Nephron (organoid): ENCODE data around the gene HAGHL.

Source experiments
- H3K27ac Mint-ChIP-seq, 3 experiments: 2 replicates each; pipeline ENCODE4 v1.8.0; 2020; ENCODE audit warnings: mixed read lengths in 3 of 3, mild to moderate bottlenecking in 2 of 3, moderate library complexity in 1 of 3
- H3K27me3 Mint-ChIP-seq: 2 replicates; pipeline ENCODE4 v1.8.0; 2021; ENCODE audit warnings: low read depth, mild to moderate bottlenecking, moderate library complexity, mixed read lengths
- H3K36me3 Mint-ChIP-seq: 2 replicates; pipeline ENCODE4 v1.8.0; 2020; ENCODE audit warnings: low read depth, mixed read lengths
- H3K4me1 Mint-ChIP-seq: 2 replicates; pipeline ENCODE4 v1.8.0; 2020; ENCODE audit warnings: mixed read lengths
- H3K4me3 Mint-ChIP-seq, 3 experiments: 2 replicates each; pipeline ENCODE4 v1.8.0; 2020; ENCODE audit warnings: mild to moderate bottlenecking in 3 of 3, mixed read lengths in 3 of 3, moderate library complexity in 2 of 3
- H3K9me3 Mint-ChIP-seq: 2 replicates; pipeline ENCODE4 v1.8.0; 2020; ENCODE audit warnings: mixed read lengths
- CTCF ChIP-seq, 3 experiments: fragments of 200-600 bp; sonication (generic); IDR thresholded peaks; one replicate each; pipeline ENCODE4 v1.5.0; 2021; ENCODE audit warnings: antibody characterized with exemption in 3 of 3; ENCODE audit not compliant: unreplicated experiment in 3 of 3

HAGHL gene

GRCh38 chr16:764848-765487 lies 38.1 kb downstream of the HAGHL start:
- H3K27ac Mint-ChIP-seq: no peak overlapping the region
- no peak for TF ChIP-seq CTCF (IDR thresholded peaks at IDR 0.05; ENCODE audit: unreplicated experiment in 3 of 3)
- no peaks in the 10 kb centered on the region for H3K36me3 Mint-ChIP-seq
- no peaks in the 10 kb centered on the region for H3K4me1 Mint-ChIP-seq
- no peak overlapping the region for H3K4me3 Mint-ChIP-seq
- no peaks in the 10 kb centered on the region for H3K27me3 Mint-ChIP-seq
- H3K9me3 Mint-ChIP-seq: no peaks in the 10 kb centered on the region

DNA sequence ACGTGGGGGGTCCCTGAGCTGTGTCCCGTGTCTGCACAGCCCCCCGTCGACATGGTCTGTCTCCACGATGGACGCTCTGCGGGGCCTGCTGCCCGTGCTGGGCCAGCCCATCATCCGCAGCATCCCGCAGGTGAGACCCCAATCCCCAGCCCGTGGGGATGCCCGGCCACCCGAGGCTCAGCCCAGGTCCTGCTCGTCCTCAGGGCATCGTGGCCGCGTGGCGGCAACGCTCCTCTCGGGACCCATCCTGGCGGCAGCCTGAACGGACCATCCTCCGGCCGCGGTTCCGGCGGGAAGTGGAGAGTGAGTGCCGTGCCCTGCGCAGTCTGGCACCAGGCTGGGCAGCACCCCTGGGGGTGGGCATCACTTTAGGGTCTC lies 38.6 kb downstream of the HAGHL start:
- Mint-ChIP-seq H3K36me3 (no peaks in the 10 kb centered on the region), H3K9me3 (no peaks in the 10 kb centered on the region), H3K27ac (no peak overlapping the region), H3K4me1 (no peaks in the 10 kb centered on the region), H3K4me3 (no peak overlapping the region), H3K27me3 (no peaks in the 10 kb centered on the region)
- TF ChIP-seq CTCF (IDR thresholded peaks at IDR 0.05; ENCODE audit: unreplicated experiment in 3 of 3): no peak

DNA sequence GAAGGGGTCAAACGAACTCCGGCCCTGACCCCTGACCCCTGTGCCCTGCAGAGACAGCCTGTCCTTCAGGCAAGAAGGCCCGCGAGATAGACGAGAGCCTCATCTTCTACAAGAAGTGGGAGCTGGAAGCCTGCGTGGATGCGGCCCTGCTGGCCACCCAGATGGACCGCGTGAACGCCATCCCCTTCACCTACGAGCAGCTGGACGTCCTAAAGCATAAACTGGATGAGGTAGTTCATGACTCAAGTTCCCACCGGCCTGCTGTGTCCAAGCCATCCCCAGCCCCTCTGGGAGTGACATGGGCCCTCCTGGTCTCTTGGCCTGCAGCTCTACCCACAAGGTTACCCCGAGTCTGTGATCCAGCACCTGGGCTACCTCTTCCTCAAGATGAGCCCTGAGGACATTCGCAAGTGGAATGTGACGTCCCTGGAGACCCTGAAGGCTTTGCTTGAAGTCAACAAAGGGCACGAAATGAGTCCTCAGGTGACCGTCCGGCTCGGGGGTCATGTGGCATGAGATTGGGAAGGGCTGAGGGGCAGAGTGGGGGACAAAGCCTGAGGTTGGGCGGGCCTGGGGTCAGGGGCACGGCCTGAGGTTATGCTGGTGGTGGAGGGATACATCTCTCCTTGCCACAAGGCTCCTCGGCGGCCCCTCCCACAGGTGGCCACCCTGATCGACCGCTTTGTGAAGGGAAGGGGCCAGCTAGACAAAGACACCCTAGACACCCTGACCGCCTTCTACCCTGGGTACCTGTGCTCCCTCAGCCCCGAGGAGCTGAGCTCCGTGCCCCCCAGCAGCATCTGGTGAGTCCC lies 39.3 kb downstream of the HAGHL start:
- H3K27me3 Mint-ChIP-seq: peaks cover 2% of the 10 kb centered on the region

GRCh38 chr16:766820-767640 lies 40.1 kb downstream of the HAGHL start:
- Mint-ChIP-seq H3K27ac (no peak overlapping the region), H3K4me1 (no peaks in the 10 kb centered on the region), H3K4me3 (no peak overlapping the region), H3K9me3 (no peaks in the 10 kb centered on the region), H3K27me3 (peaks cover 5% of the 10 kb centered on the region), H3K36me3 (no peaks in the 10 kb centered on the region)
- no peak for TF ChIP-seq CTCF (IDR thresholded peaks at IDR 0.05; ENCODE audit: unreplicated experiment in 3 of 3)

More for the DNA sequence above, 39.3 kb downstream of the HAGHL start:
- no peaks in the 10 kb centered on the region for H3K36me3 Mint-ChIP-seq
- TF ChIP-seq CTCF (IDR thresholded peaks at IDR 0.05; ENCODE audit: unreplicated experiment in 3 of 3): no peak
- no peaks in the 10 kb centered on the region for H3K4me1 Mint-ChIP-seq
- H3K4me3 Mint-ChIP-seq: no peak overlapping the region
- H3K27ac Mint-ChIP-seq: no peak overlapping the region
- H3K9me3 Mint-ChIP-seq: no peaks in the 10 kb centered on the region

DNA sequence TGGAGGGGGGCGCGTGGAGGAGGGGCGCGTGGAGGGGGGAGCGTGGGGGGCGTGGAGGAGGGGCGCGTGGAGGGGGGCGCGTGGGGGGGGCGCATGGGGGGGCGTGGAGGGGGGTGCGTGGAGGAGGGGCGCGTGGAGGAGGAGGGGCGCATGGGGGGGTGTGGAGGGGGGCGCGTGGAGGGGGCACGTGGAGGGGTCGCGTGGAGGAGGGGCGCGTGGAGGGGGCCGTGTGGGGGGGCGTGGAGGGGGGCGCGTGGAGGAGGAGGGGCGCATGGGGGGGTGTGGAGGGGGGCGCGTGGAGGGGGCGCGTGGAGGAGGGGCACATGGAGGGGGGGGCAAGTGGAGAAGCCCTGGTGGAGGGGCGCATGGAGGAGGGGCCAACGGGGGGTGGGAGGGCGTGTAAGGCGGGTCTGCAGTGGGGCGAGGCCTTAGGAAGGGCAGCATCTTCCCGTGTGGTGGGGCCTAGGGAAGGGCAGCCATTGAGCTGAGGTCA lies 40.9 kb downstream of the HAGHL start:
- no peaks in the 10 kb centered on the region for H3K9me3 Mint-ChIP-seq

More for the DNA sequence above, 40.9 kb downstream of the HAGHL start:
- no peak for TF ChIP-seq CTCF (IDR thresholded peaks at IDR 0.05; ENCODE audit: unreplicated experiment in 3 of 3)
- Mint-ChIP-seq H3K36me3 (no peaks in the 10 kb centered on the region), H3K27me3 (peaks cover 5% of the 10 kb centered on the region), H3K27ac (no peak overlapping the region), H3K4me1 (no peaks in the 10 kb centered on the region), H3K4me3 (no peak overlapping the region)
